Kidney (tissue), 14 donors: ENCODE data around the gene METTL13. TPM values are rescaled to one million over a fixed set of nuclear protein-coding genes. Genes with fewer than 3 reads are reported as not detected.

Experiments
- DNase-seq, 5 donors: peaks; one replicate each; pipeline ENCODE4 v3.0.0-alpha.2; 2013 to 2020
- FAIRE-seq: peaks from 2 replicates; lab custom pipeline; 2012; peaks lifted over from hg19 to GRCh38; lab: Jason Lieb, UNC
- H3K27ac ChIP-seq, 2 donors: one replicate each; pipeline ENCODE4 v1.7.0; 2013; ENCODE audit warnings: low read depth in 2 of 2, low read length in 2 of 2, inconsistent platforms in 1 of 2
- H3K27me3 ChIP-seq: one replicate; pipeline ENCODE4 v1.7.1; 2013; ENCODE audit warnings: low read length, inconsistent platforms; ENCODE audit not compliant: control insufficient read depth, insufficient read depth
- H3K36me3 ChIP-seq, 3 donors: one replicate each; pipeline versions ENCODE4 v1.7.0 to v1.7.1; 2013; ENCODE audit warnings: low read length in 3 of 3, control low read depth in 1 of 3, inconsistent platforms in 1 of 3; ENCODE audit not compliant: insufficient read depth in 3 of 3, control insufficient read depth in 2 of 3
- H3K4me1 ChIP-seq, 3 donors: one replicate each; pipeline versions ENCODE4 v1.7.0 to v1.7.1; 2013; ENCODE audit warnings: low read length in 3 of 3, inconsistent platforms in 1 of 3, low read depth in 1 of 3; ENCODE audit not compliant: control insufficient read depth in 2 of 3, insufficient read depth in 2 of 3
- H3K4me3 ChIP-seq, 3 donors: one replicate each; pipeline versions ENCODE4 v1.7.0 to v1.8.1; 2013; ENCODE audit warnings: low read length in 3 of 3, control low read depth in 1 of 3, inconsistent platforms in 1 of 3
- H3K9ac ChIP-seq, 3 donors: one replicate each; pipeline versions ENCODE4 v1.7.0 to v1.7.1; 2013; ENCODE audit warnings: low read length in 3 of 3, control low read depth in 1 of 3, inconsistent platforms in 1 of 3
- H3K9me3 ChIP-seq, 3 donors: one replicate each; pipeline versions ENCODE4 v1.7.0 to v1.7.1; 2013; ENCODE audit warnings: low read length in 3 of 3, control low read depth in 1 of 3, inconsistent platforms in 1 of 3; ENCODE audit not compliant: control insufficient read depth in 2 of 3, insufficient read depth in 1 of 3
- CTCF ChIP-seq: IDR thresholded peaks from 3 replicates; pipeline ENCODE4 v1.5.1; 2012; ENCODE audit warnings: mild to moderate bottlenecking, moderate library complexity, borderline replicate concordance; ENCODE audit not compliant: insufficient read depth; ENCODE audit errors: extremely low read depth
- intact Hi-C: fragments of 100-400 bp; cut with DNase I; formaldehyde crosslinking; loops from one replicate; pipeline ENCODE4 v1.11.1; 2022
- polyA plus RNA-seq: library from polyadenylated mRNA; stranded (reverse); fragments of 350-450 nt; fragmentation: Illumina TruSeq; extraction: RNeasy Lipid Tissue Mini Kit (QIAGEN cat#74804); gene quantifications from one replicate; pipeline ENCODE4 v1.2.3, GENCODE V29; 2014; ENCODE audit warnings: low read depth, low replicate concordance; ENCODE audit not compliant: insufficient read depth
- total RNA-seq: library from RNA; stranded (reverse); fragmentation: NEBNext Ultra II Directional; extraction: Animal tissue kit (Norgen Biotek cat#: 25700); gene quantifications from one replicate; pipeline ENCODE4 v1.2.1, GENCODE V29; 2021
- donor health status: control.
- donor health status: control.
- donor health status: control.
- donor health status: control.
- donor health status: control.
- donor health status: DM: yes; HTN: yes; CAD: no.
- donor health status: Normal renal cell carcinoma (clear cell type).

METTL13 gene
- total and polyA plus RNA-seq, 2 donors from 2014 or later = 24.5 to 29.0 TPM

- no peak for FAIRE-seq
- intact Hi-C loops = no loop called here
Observed at GRCh38 chr1:171817511-171818265, 36.2 kb downstream of the METTL13 start.

GRCh38 chr1:171819946-171820345, 38.5 kb downstream of the METTL13 start:
- H3K9ac ChIP-seq = no peak overlapping the region
- DNase-seq (no peak), FAIRE-seq (no peak)
- H3K27me3 ChIP-seq = no peaks in the 10 kb centered on the region
- H3K4me1 ChIP-seq = no peaks in the 10 kb centered on the region
- TF ChIP-seq CTCF = no peak
- no peaks in the 10 kb centered on the region for H3K9me3 ChIP-seq
- no peak overlapping the region for H3K4me3 ChIP-seq
- no peak overlapping the region for H3K27ac ChIP-seq
- H3K36me3 ChIP-seq = no peaks in the 10 kb centered on the region
- intact Hi-C loops = no loop called here

More at GRCh38 chr1:171817511-171818265, 36.2 kb downstream of the METTL13 start:
- TF ChIP-seq CTCF = no peak
- no peak overlapping the region for H3K9ac ChIP-seq
- no peaks in the 10 kb centered on the region for H3K36me3 ChIP-seq
- no peak overlapping the region for H3K4me3 ChIP-seq
- no peaks in the 10 kb centered on the region for H3K4me1 ChIP-seq
- H3K27me3 ChIP-seq = no peaks in the 10 kb centered on the region
- H3K27ac ChIP-seq = no peak overlapping the region
- no peak for DNase-seq
- H3K9me3 ChIP-seq = no peaks in the 10 kb centered on the region

- Histone ChIP-seq H3K27me3 (no peaks in the 10 kb centered on the region), H3K4me1 (no peaks in the 10 kb centered on the region), H3K4me3 (no peak overlapping the region), H3K27ac (no peak overlapping the region), H3K9me3 (no peaks in the 10 kb centered on the region), H3K9ac (no peak overlapping the region), H3K36me3 (no peaks in the 10 kb centered on the region)
- intact Hi-C loops = no loop called here
- FAIRE-seq (no peak), DNase-seq (no peak)
- TF ChIP-seq CTCF = no peak
Observed at GRCh38 chr1:171826973-171827372, 45.5 kb downstream of the METTL13 start.
